CD4-positive, alpha-beta T cell (primary cell): ENCODE measurements around the gene HMOX1. TPM values are rescaled to one million over a fixed set of nuclear protein-coding genes. Genes with fewer than 3 reads are reported as not detected.
A peak's percentile ranks its signal among the peaks of the same experiment; 100 is the strongest.

Experiments
- ATAC-seq: fragments of 200-7000 bp; cut with Tn5 transposase; one replicate; pipeline ENCODE4 v1.10.0; 2022; ENCODE audit warnings: mild to moderate bottlenecking; ENCODE audit not compliant: poor library complexity
- CTCF ChIA-PET: fragments of 350-600 bp; sonication (Branson Sonifier 250); formaldehyde crosslinking; loops from one replicate; lab custom pipeline; 2021; ENCODE audit warnings: antibody characterized with exemption, inconsistent platforms; lab: Charles Lee
- POLR2A ChIA-PET: fragments of 350-600 bp; sonication (Branson Sonifier 250); formaldehyde crosslinking; loops from one replicate; lab custom pipeline; 2021; ENCODE audit warnings: antibody characterized with exemption, inconsistent platforms; lab: Charles Lee
- DNase-seq, 14 experiments: peaks; one replicate each; pipeline ENCODE4 v3.0.0-alpha.2; 2013 to 2020; ENCODE audit warnings: mixed read lengths in 2 of 14
- H3K27ac ChIP-seq, 2 donors: one replicate each; pipeline versions ENCODE4 v1.5.1 to v1.7.0; 2013; ENCODE audit warnings: low read length in 2 of 2, low read depth in 1 of 2, mild to moderate bottlenecking in 1 of 2
- H3K27me3 ChIP-seq, 2 experiments: 1 replicate in 1 of 2; 2 replicates in 1 of 2; pipeline versions ENCODE4 v1.6.1 to v1.7.0; 2013; ENCODE audit warnings: low read length in 2 of 2, control low read depth in 1 of 2, mild to moderate bottlenecking in 1 of 2, moderate library complexity in 1 of 2; ENCODE audit not compliant: insufficient read depth in 2 of 2, control insufficient read depth in 1 of 2
- H3K36me3 ChIP-seq: one replicate; pipeline ENCODE4 v1.6.1; 2013; ENCODE audit warnings: low read length, control low read depth; ENCODE audit not compliant: insufficient read depth
- H3K4me1 ChIP-seq: one replicate; pipeline ENCODE4 v1.6.1; 2013; ENCODE audit warnings: low read length, control low read depth; ENCODE audit not compliant: insufficient read depth
- H3K4me3 ChIP-seq: one replicate; pipeline ENCODE4 v1.5.1; 2013; ENCODE audit warnings: mild to moderate bottlenecking, low read length, moderate library complexity
- H3K9me3 ChIP-seq, 2 experiments: 1 replicate in 1 of 2; 2 replicates in 1 of 2; pipeline versions ENCODE4 v1.6.1 to v1.7.0; 2013; ENCODE audit warnings: low read length in 2 of 2, mild to moderate bottlenecking in 2 of 2, control low read depth in 1 of 2, moderate library complexity in 1 of 2; ENCODE audit not compliant: control insufficient read depth in 1 of 2, insufficient read depth in 1 of 2
- H3K27ac Mint-ChIP-seq: one replicate; pipeline ENCODE4 v1.8.0; 2020; ENCODE audit warnings: mixed read lengths
- H3K27me3 Mint-ChIP-seq: one replicate; pipeline ENCODE4 v1.8.0; 2021; ENCODE audit warnings: mixed read lengths
- H3K36me3 Mint-ChIP-seq: one replicate; pipeline ENCODE4 v1.8.0; 2021; ENCODE audit warnings: low read depth, mixed read lengths
- H3K4me1 Mint-ChIP-seq: one replicate; pipeline ENCODE4 v1.8.0; 2021; ENCODE audit warnings: low read depth, mixed read lengths
- H3K4me3 Mint-ChIP-seq: one replicate; pipeline ENCODE4 v1.8.0; 2020; ENCODE audit warnings: mild to moderate bottlenecking, mixed read lengths
- H3K9me3 Mint-ChIP-seq: one replicate; pipeline ENCODE4 v1.8.0; 2020; ENCODE audit warnings: mixed read lengths
- CTCF ChIP-seq: fragments of 200-600 bp; IDR thresholded peaks from one replicate; pipeline ENCODE4 v1.8.0; 2022; ENCODE audit warnings: antibody characterized with exemption, mild to moderate bottlenecking
- intact Hi-C, 2 experiments: fragments of 100-400 bp; cut with DNase I in 1 of 2; cut with micrococcal nuclease in 1 of 2; formaldehyde crosslinking; loops; one replicate each; pipeline versions ENCODE4 v1.15.1 to v1.9.0; 2023 to 2025; cut with DNase I, micrococcal nuclease
- total RNA-seq, 174 experiments: library from RNA in 2 of 174; stranded (reverse) in 2 of 174; gene quantifications; one replicate each; pipeline ENCODE4 v1.2.3 and lab custom pipeline; 2021 to 2026

Gene HMOX1
- total RNA-seq, 2 experiments from 2014 or later, result 1.1 to 1.5 TPM

GRCh38 chr22:35334004-35334403, 46.9 kb upstream of the HMOX1 start:
- H3K36me3 Mint-ChIP-seq, result peaks cover 86% of the 10 kb centered on the region
- no peaks in the 10 kb centered on the region for H3K9me3 Mint-ChIP-seq
- H3K4me3 ChIP-seq, result no peak overlapping the region
- no peak for TF ChIP-seq CTCF
- H3K4me1 ChIP-seq, result peaks cover 53% of the 10 kb centered on the region
- no peaks in the 10 kb centered on the region for H3K9me3 ChIP-seq
- no peaks in the 10 kb centered on the region for H3K27me3 Mint-ChIP-seq
- ChIA-PET CTCF (no interaction called here), POLR2A (no interaction called here)
- intact Hi-C loops, result loop anchor here in 1 of 2 experiments (5.0 kb wide), 1 partner anchor 37 kb away; the partner anchor contains the start of gene TOM1
- ATAC-seq (no peak), DNase-seq (no peak)
- H3K27ac Mint-ChIP-seq, result peak overlapping the region; percentile 69
- H3K36me3 ChIP-seq, result peaks cover 79% of the 10 kb centered on the region
- H3K4me3 Mint-ChIP-seq, result no peak overlapping the region
- H3K27ac ChIP-seq, result no peak overlapping the region
- no peaks in the 10 kb centered on the region for H3K27me3 ChIP-seq
- peaks cover 35% of the 10 kb centered on the region for H3K4me1 Mint-ChIP-seq

- Histone ChIP-seq H3K4me3 (no peak overlapping the region), H3K27me3 (no peaks in the 10 kb centered on the region), H3K27ac (no peak overlapping the region), H3K4me1 (peaks cover 40% of the 10 kb centered on the region), H3K36me3 (peaks cover 88% of the 10 kb centered on the region), H3K9me3 (no peaks in the 10 kb centered on the region)
- Mint-ChIP-seq H3K36me3 (peaks cover 75% of the 10 kb centered on the region), H3K27me3 (no peaks in the 10 kb centered on the region), H3K4me3 (no peak overlapping the region), H3K9me3 (no peaks in the 10 kb centered on the region), H3K4me1 (peaks cover 24% of the 10 kb centered on the region), H3K27ac (no peak overlapping the region)
- POLR2A ChIA-PET, result no interaction called here
- DNase-seq, result no peak
- CTCF ChIA-PET, result no interaction called here
- intact Hi-C loops, result no loop called here
- no peak for ATAC-seq
- no peak for TF ChIP-seq CTCF
Measured at GRCh38 chr22:35335468-35335867, 45.4 kb upstream of the HMOX1 start.

- H3K4me3 Mint-ChIP-seq, result no peak overlapping the region
- H3K9me3 Mint-ChIP-seq, result no peaks in the 10 kb centered on the region
- TF ChIP-seq CTCF, result no peak
- Histone ChIP-seq H3K9me3 (no peaks in the 10 kb centered on the region), H3K36me3 (peaks cover 89% of the 10 kb centered on the region), H3K27me3 (no peaks in the 10 kb centered on the region), H3K4me3 (no peak overlapping the region), H3K27ac (no peak overlapping the region), H3K4me1 (peaks cover 34% of the 10 kb centered on the region)
- DNase-seq, result peak in 1 of 14 experiments; percentile 34
- POLR2A ChIA-PET, result interaction anchor here (0.6 kb wide), 1 partner anchor 296 kb away, joined by 3 read pairs; no protein-coding TSS in a partner anchor
- CTCF ChIA-PET, result no interaction called here
- ATAC-seq, result no peak
- peaks cover 19% of the 10 kb centered on the region for H3K4me1 Mint-ChIP-seq
- H3K27ac Mint-ChIP-seq, result peak overlapping the region; percentile 24
- no peaks in the 10 kb centered on the region for H3K27me3 Mint-ChIP-seq
- intact Hi-C loops, result no loop called here
- H3K36me3 Mint-ChIP-seq, result peaks cover 69% of the 10 kb centered on the region
Measured at GRCh38 chr22:35335936-35336781, 44.7 kb upstream of the HMOX1 start.
